A549 (cell line): ENCODE results near the gene CTCFL.

ENCODE experiments used
- ESRRA ChIP-seq: fragments of 150-350 bp; IDR thresholded peaks from 2 replicates; pipeline ENCODE4 v1.6.1; 2014; ENCODE audit warnings: mild to moderate bottlenecking, low read length, borderline replicate concordance
- HOXB13 ChIP-seq: fragments of 250-450 bp; sonication (Bioruptor Pico); IDR thresholded peaks from 2 replicates; pipeline ENCODE4 v1.5.0; 2020; ENCODE audit warnings: low read depth, mild to moderate bottlenecking, moderate library complexity
- MAZ ChIP-seq: fragments of 150-350 bp; IDR thresholded peaks from 2 replicates; pipeline ENCODE4 v1.6.1; 2014; ENCODE audit warnings: antibody characterized with exemption, low read depth, low read length, borderline replicate concordance
- PHF8 ChIP-seq: fragments of 200-600 bp; sonication (generic); IDR thresholded peaks from 2 replicates; pipeline ENCODE4 v1.6.1; 2016; ENCODE audit warnings: low read depth, mild to moderate bottlenecking, antibody characterized with exemption, moderate library complexity, borderline replicate concordance
- POLR2A ChIP-seq: IDR thresholded peaks from 2 replicates; pipeline ENCODE4 v1.6.1; 2012; ENCODE audit warnings: mild to moderate bottlenecking, low read length
- SMC3 ChIP-seq: fragments of >200 bp; sonication (Bioruptor Twin); formaldehyde crosslinking; IDR thresholded peaks from 3 replicates; pipeline ENCODE4 v1.6.1; 2018; ENCODE audit warnings: inconsistent platforms
- TF ChIP-seq, protein P1 (sequence below): fragments of >200 bp; sonication (Bioruptor Twin); formaldehyde crosslinking; IDR thresholded peaks from 3 replicates; pipeline ENCODE4 v1.5.1; 2016
- TF ChIP-seq, protein P2 (sequence below): IDR thresholded peaks from 2 replicates; pipeline ENCODE4 v1.6.1; 2012

DNA sequence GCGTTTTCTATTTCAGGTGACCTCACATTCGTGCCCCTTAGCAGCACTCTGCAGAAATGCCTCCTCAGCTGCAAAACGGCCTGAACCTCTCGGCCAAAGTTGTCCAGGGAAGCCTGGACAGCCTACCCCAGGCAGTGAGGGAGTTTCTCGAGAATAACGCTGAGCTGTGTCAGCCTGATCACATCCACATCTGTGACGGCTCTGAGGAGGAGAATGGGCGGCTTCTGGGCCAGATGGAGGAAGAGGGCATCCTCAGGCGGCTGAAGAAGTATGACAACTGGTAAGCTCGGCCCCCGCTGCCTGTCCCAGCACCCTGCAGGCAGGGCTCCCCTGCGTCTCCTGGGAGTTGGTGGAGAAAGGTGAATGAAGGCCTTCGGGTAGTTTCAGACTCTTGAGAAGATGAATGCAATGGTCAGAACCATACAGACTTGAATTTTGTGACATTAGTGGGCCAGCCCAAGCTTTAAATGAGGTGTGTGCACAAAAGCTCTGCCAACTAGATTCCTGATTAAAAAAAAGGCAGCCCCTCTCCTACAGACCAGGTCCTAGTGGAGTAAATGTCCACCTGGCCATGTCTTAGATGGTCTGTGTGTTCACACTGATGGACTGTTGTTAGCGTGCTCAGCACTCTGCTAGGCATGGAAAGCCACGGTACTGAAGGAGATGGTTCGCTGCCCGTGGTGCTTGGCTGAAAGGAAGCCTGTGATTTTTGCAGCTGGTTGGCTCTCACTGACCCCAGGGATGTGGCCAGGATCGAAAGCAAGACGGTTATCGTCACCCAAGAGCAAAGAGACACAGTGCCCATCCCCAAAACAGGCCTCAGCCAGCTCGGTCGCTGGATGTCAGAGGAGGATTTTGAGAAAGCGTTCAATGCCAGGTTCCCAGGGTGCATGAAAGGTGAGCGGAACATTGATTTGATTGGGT is 36.7 kb upstream of the CTCFL start:
- TF ChIP-seq, protein P1, sequence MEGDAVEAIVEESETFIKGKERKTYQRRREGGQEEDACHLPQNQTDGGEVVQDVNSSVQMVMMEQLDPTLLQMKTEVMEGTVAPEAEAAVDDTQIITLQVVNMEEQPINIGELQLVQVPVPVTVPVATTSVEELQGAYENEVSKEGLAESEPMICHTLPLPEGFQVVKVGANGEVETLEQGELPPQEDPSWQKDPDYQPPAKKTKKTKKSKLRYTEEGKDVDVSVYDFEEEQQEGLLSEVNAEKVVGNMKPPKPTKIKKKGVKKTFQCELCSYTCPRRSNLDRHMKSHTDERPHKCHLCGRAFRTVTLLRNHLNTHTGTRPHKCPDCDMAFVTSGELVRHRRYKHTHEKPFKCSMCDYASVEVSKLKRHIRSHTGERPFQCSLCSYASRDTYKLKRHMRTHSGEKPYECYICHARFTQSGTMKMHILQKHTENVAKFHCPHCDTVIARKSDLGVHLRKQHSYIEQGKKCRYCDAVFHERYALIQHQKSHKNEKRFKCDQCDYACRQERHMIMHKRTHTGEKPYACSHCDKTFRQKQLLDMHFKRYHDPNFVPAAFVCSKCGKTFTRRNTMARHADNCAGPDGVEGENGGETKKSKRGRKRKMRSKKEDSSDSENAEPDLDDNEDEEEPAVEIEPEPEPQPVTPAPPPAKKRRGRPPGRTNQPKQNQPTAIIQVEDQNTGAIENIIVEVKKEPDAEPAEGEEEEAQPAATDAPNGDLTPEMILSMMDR = no peak
- TF ChIP-seq ESRRA = no peak
- TF ChIP-seq, protein P2, sequence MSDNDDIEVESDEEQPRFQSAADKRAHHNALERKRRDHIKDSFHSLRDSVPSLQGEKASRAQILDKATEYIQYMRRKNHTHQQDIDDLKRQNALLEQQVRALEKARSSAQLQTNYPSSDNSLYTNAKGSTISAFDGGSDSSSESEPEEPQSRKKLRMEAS = no peak
- TF ChIP-seq SMC3 = no peak
- TF ChIP-seq HOXB13 (CRISPR knock-in tag) = no peak
- TF ChIP-seq PHF8 = no peak
- TF ChIP-seq POLR2A = no peak
- TF ChIP-seq MAZ = no peak
